Measurements from ENCODE around the gene PPP2R3C. TPM values are rescaled to one million over a fixed set of nuclear protein-coding genes. Genes with fewer than 3 reads are reported as not detected.
A peak's percentile ranks its signal among the peaks of the same experiment; 100 is the strongest.

The PPP2R3C gene
- total and polyA plus RNA-seq, 2 of the 13 experiments (the other 11 are each of a cell fraction or from before 2014, with no cell fraction given), result 63.4 to 102 TPM

DNA sequence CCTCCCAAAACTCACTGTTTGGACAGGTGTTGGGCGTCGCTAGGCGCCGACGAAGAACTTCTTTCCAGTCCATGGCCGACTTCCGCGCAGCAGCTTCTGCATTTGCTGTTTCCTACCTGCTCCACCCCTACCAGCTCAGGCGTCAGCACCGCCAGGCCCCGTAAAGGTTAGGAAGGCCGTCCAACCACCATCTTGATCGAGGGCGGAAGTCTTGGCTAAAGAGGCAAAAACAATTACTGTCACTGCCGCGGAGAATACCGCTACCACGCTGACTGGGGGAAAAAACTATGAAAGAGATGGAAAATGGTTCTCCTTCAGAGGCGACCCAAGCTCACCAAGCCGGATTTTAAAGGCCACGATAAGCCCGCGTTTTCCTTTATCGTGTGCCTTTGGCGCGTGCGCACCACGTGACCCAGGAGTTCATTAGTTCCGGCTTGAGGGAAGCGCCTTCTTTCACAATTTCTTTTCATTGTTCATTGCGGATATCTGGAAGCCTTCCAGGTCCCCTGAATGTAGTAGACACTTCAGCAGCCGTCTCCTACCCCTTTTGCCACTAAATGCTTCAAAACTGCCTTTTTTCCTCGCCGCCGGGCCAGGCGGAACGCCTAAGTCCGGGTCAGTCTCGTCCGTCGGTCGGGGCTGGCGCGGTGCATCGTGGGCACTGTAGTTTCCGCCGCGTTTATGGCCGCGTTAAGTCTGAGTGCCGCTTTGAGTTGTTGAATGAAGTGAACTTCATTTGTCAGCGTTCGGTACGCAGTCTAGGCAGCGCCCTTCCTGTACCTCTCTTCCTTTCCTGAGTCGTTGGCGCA is at the start of gene PPP2R3C, which contains the start of gene PRORP (continued):
- peak; percentile 96 for TF ChIP-seq ZNF839 (CRISPR knock-in tag; IDR thresholded peaks at IDR 0.05; ENCODE audit: borderline replicate concordance)
- no peak; the same call in 1 of the 2 replicates for TF ChIP-seq SSRP1 (CRISPR knock-in tag; IDR thresholded peaks at IDR 0.05)
- peak; percentile 96 for TF ChIP-seq ELF1 (CRISPR knock-in tag; IDR thresholded peaks at IDR 0.05)
- no peak; the same call in 1 of the 2 replicates for TF ChIP-seq RCOR2 (CRISPR knock-in tag; IDR thresholded peaks at IDR 0.05)
- TF ChIP-seq, protein P1, sequence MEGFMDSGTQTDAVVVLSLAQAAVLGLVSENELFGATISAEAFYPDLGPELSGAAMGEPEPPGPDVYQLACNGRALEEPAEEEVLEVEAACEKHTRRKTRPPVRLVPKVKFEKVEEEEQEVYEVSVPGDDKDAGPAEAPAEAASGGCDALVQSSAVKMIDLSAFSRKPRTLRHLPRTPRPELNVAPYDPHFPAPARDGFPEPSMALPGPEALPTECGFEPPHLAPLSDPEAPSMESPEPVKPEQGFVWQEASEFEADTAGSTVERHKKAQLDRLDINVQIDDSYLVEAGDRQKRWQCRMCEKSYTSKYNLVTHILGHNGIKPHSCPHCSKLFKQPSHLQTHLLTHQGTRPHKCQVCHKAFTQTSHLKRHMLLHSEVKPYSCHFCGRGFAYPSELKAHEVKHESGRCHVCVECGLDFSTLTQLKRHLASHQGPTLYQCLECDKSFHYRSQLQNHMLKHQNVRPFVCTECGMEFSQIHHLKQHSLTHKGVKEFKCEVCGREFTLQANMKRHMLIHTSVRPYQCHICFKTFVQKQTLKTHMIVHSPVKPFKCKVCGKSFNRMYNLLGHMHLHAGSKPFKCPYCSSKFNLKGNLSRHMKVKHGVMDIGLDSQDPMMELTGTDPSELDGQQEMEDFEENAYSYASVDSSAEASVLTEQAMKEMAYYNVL (CRISPR knock-in tag; IDR thresholded peaks at IDR 0.05; ENCODE audit: borderline replicate concordance), result peak; percentile 84
- peak; percentile 69 for TF ChIP-seq MIER3 (CRISPR knock-in tag; IDR thresholded peaks at IDR 0.05; ENCODE audit: borderline replicate concordance)
- TF ChIP-seq RBM22 (optimal IDR thresholded peaks at IDR 0.05; ENCODE audit: low read length), result no peak
- no peak for TF ChIP-seq ADNP (CRISPR knock-in tag; IDR thresholded peaks at IDR 0.05)
- peak; percentile 94 for TF ChIP-seq ZSCAN12 (CRISPR knock-in tag; IDR thresholded peaks at IDR 0.05)
- TF ChIP-seq SYNCRIP (IDR thresholded peaks at IDR 0.05; ENCODE audit: insufficient read depth, low read depth, low read length), result no peak
- peak; percentile 75; the same call in 1 of the 2 replicates for TF ChIP-seq SNAPC2 (CRISPR knock-in tag; IDR thresholded peaks at IDR 0.05)
- TF ChIP-seq ZNF143 (CRISPR knock-in tag; IDR thresholded peaks at IDR 0.05), result peak; percentile 96
- peak; percentile 97 for TF ChIP-seq MTF2 (CRISPR knock-in tag; IDR thresholded peaks at IDR 0.05; ENCODE audit: borderline replicate concordance)
- TF ChIP-seq ZNF652 (CRISPR knock-in tag; IDR thresholded peaks at IDR 0.05; ENCODE audit: borderline replicate concordance, low read depth), result peak; percentile 59
- TF ChIP-seq, protein P2, sequence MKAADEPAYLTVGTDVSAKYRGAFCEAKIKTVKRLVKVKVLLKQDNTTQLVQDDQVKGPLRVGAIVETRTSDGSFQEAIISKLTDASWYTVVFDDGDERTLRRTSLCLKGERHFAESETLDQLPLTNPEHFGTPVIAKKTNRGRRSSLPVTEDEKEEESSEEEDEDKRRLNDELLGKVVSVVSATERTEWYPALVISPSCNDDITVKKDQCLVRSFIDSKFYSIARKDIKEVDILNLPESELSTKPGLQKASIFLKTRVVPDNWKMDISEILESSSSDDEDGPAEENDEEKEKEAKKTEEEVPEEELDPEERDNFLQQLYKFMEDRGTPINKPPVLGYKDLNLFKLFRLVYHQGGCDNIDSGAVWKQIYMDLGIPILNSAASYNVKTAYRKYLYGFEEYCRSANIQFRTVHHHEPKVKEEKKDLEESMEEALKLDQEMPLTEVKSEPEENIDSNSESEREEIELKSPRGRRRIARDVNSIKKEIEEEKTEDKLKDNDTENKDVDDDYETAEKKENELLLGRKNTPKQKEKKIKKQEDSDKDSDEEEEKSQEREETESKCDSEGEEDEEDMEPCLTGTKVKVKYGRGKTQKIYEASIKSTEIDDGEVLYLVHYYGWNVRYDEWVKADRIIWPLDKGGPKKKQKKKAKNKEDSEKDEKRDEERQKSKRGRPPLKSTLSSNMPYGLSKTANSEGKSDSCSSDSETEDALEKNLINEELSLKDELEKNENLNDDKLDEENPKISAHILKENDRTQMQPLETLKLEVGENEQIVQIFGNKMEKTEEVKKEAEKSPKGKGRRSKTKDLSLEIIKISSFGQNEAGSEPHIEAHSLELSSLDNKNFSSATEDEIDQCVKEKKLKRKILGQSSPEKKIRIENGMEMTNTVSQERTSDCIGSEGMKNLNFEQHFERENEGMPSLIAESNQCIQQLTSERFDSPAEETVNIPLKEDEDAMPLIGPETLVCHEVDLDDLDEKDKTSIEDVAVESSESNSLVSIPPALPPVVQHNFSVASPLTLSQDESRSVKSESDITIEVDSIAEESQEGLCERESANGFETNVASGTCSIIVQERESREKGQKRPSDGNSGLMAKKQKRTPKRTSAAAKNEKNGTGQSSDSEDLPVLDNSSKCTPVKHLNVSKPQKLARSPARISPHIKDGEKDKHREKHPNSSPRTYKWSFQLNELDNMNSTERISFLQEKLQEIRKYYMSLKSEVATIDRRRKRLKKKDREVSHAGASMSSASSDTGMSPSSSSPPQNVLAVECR (CRISPR knock-in tag; IDR thresholded peaks at IDR 0.05; ENCODE audit: borderline replicate concordance), result peak; percentile 99
- TF ChIP-seq ZNF251 (CRISPR knock-in tag; IDR thresholded peaks at IDR 0.05), result peak; percentile 34
- TF ChIP-seq, protein P3, sequence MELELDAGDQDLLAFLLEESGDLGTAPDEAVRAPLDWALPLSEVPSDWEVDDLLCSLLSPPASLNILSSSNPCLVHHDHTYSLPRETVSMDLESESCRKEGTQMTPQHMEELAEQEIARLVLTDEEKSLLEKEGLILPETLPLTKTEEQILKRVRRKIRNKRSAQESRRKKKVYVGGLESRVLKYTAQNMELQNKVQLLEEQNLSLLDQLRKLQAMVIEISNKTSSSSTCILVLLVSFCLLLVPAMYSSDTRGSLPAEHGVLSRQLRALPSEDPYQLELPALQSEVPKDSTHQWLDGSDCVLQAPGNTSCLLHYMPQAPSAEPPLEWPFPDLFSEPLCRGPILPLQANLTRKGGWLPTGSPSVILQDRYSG (CRISPR knock-in tag; IDR thresholded peaks at IDR 0.05), result peak; percentile 99
- peak; percentile 1 to 30; a peak in 2 of 4 replicates for TF ChIP-seq MAFK (conservative IDR thresholded peaks at IDR 0.05 in 1 of 2, IDR thresholded peaks at IDR 0.05 in 1 of 2; ENCODE audit: low read length in 2 of 2)
- peak; percentile 99 for TF ChIP-seq ZNF572 (CRISPR knock-in tag; IDR thresholded peaks at IDR 0.05)
- TF ChIP-seq, protein P4, sequence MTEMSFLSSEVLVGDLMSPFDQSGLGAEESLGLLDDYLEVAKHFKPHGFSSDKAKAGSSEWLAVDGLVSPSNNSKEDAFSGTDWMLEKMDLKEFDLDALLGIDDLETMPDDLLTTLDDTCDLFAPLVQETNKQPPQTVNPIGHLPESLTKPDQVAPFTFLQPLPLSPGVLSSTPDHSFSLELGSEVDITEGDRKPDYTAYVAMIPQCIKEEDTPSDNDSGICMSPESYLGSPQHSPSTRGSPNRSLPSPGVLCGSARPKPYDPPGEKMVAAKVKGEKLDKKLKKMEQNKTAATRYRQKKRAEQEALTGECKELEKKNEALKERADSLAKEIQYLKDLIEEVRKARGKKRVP (CRISPR knock-in tag; IDR thresholded peaks at IDR 0.05), result peak in 1 of 2 experiments; percentile 49; a peak in 1 of 4 replicates
